HG03354 (cell line): ENCODE measurements around the gene VPS18.

ENCODE experiments used
- ATAC-seq: cut with Tn5 transposase; IDR thresholded peaks from one replicate; pipeline ENCODE4 v1.9.1; 2021; ENCODE audit warnings: mild to moderate bottlenecking; ENCODE audit not compliant: unreplicated experiment, poor library complexity, severe bottlenecking

Gene VPS18

DNA sequence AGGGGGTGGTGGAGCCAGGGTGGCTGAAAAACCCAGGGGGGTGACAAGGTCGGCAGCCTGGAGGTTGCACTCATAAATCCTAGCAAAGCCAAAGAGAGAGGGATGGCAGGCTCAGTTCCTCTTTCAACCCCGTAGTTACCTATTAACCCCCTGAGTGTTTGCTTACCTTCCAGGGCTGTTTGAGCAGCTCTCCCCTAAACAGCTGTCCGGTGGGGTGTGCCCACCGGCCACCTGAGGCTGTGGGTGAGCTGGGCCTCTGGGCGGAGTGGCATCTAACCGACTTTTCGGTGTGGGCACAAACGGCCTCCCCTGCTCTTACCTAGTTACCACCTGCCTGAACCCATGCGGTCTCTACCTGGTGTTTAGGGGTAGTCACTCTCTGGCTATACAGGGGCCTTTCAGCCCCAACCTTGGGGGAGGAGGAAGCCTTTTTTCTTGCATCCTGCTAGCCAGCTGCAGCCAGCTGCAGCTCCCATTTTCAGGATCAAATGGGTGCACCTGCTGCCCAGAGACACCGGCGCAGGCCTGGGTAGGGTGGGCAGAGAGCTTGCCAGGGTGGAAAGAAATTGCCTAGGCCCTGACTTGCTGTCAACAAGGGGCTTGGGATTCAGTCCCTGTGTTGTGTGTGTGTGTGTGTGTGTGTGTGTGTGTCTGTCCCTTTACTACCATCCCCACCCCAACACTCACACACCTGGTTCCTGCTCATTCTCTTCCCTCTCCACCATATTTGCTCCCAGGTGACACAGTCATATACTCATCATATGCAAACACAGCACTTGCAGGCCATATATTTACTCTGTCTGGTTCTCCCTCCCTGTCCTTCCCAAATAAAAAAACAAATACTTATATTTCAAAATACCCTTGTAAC is 38.6 kb downstream of the VPS18 start:
- ATAC-seq, result no peak

DNA sequence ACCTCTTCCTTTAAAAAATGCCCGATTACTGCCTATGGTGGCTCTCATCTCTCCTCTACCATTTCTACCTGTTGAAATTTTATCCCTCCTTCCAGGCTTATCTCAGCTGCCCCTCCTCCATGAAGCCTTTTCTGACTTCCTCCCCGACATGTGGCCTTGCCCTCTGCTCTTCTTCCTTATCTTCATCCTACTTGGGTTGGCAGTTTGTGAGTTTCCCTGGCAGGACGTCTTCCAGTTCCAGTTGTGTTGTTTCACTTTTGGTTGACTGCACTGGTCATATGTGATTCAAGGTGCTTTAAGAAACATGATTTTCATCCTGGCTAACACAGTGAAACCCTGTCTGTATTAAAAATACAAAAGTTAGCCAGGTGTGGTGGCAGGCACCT is 39.3 kb downstream of the VPS18 start:
- ATAC-seq, result no peak

DNA sequence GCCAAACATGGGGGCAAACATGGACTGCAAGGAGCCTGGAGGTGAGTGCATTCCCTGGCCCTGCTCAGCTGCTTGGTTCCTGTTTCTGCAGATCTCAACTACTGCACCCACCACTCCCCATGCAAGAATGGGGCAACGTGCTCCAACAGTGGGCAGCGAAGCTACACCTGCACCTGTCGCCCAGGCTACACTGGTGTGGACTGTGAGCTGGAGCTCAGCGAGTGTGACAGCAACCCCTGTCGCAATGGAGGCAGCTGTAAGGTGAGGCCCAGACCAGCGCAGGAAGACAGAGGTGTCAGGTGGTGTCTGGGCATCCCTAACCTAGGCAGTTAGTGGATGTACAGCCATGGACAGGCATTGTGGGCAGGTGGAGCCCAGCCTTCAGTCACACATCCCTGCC is 40.2 kb downstream of the VPS18 start:
- ATAC-seq, result no peak

DNA sequence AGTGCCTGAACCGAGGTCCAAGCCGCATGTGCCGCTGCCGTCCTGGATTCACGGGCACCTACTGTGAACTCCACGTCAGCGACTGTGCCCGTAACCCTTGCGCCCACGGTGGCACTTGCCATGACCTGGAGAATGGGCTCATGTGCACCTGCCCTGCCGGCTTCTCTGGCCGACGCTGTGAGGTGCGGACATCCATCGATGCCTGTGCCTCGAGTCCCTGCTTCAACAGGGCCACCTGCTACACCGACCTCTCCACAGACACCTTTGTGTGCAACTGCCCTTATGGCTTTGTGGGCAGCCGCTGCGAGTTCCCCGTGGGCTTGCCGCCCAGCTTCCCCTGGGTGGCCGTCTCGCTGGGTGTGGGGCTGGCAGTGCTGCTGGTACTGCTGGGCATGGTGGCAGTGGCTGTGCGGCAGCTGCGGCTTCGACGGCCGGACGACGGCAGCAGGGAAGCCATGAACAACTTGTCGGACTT is 42.0 kb downstream of the VPS18 start:
- ATAC-seq, result no peak

DNA sequence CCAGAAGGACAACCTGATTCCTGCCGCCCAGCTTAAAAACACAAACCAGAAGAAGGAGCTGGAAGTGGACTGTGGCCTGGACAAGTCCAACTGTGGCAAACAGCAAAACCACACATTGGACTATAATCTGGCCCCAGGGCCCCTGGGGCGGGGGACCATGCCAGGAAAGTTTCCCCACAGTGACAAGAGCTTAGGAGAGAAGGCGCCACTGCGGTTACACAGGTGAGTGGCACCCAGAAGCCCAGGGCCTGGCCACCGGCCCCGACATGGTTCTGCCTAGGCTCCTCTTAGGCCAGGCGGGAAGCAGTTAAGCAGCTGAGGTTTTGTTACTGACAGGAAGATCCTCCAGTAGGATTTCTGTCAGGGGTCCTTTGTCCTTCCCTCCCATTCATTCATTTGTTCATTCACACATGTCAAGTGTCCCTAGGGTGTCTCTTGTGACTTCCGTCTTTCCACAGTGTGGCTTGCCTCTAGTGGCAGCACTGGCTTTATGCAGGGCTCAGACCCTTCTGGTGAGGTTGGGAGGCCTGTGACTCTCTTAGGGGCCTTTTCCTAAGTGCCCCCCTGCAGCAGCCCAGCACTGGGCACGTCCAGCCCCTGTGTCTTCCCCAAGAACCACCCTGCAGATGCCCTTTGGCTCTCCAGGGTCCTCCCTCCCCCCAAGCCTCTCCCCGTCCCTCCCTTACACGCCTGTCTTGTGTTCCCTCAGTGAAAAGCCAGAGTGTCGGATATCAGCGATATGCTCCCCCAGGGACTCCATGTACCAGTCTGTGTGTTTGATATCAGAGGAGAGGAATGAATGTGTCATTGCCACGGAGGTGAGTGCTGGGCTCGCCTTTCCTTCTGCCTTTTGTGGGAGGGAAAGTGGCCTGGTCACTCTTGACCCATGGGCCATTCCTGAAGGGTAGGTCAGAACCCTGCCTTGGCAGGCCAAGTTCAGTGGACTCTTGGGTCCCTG is 42.7 kb downstream of the VPS18 start:
- ATAC-seq, result no peak

DNA sequence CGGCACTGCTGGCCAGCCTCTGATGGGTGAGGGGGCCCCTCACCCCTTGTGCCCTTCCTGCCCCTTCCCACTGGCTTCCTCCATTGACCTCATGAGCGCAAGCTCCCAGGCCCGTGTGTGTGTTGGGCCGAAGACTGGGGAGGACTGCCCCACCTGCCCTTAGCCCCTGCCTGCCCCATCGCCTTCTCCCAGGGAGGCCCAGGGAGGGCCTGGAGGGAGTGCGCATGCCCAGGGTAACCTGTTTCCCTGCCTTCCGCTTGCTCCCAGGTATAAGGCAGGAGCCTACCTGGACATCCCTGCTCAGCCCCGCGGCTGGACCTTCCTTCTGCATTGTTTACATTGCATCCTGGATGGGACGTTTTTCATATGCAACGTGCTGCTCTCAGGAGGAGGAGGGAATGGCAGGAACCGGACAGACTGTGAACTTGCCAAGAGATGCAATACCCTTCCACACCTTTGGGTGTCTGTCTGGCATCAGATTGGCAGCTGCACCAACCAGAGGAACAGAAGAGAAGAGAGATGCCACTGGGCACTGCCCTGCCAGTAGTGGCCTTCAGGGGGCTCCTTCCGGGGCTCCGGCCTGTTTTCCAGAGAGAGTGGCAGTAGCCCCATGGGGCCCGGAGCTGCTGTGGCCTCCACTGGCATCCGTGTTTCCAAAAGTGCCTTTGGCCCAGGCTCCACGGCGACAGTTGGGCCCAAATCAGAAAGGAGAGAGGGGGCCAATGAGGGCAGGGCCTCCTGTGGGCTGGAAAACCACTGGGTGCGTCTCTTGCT is 43.7 kb downstream of the VPS18 start:
- ATAC-seq, result no peak

DNA sequence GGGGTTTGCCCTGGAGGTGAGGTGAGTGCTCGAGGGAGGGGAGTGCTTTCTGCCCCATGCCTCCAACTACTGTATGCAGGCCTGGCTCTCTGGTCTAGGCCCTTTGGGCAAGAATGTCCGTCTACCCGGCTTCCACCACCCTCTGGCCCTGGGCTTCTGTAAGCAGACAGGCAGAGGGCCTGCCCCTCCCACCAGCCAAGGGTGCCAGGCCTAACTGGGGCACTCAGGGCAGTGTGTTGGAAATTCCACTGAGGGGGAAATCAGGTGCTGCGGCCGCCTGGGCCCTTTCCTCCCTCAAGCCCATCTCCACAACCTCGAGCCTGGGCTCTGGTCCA is 44.3 kb downstream of the VPS18 start:
- ATAC-seq, result no peak

DNA sequence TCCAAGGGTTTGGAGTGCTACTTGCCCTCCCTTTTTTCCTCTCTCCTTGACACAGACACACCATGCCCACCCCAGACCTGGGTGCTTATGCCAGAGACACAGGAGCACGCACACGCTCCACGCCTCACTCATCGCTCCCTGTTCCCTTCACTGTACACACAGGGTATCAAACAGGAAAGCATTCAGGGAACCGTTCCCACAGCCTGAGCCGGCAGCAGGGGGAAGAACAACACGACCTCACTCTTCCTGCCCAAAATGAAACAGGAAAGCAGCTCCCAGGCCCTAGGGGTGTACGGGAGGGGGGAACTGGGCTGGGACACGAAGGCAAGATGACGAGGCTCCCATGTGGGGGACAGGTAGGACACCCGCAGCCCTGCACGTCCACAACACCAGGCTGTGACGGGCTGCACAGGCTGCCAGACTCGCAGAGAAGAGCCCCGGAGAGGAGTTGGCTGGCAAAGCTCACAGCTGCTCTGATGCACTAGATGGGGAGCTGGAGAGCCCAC is 46.1 kb downstream of the VPS18 start:
- no peak for ATAC-seq

DNA sequence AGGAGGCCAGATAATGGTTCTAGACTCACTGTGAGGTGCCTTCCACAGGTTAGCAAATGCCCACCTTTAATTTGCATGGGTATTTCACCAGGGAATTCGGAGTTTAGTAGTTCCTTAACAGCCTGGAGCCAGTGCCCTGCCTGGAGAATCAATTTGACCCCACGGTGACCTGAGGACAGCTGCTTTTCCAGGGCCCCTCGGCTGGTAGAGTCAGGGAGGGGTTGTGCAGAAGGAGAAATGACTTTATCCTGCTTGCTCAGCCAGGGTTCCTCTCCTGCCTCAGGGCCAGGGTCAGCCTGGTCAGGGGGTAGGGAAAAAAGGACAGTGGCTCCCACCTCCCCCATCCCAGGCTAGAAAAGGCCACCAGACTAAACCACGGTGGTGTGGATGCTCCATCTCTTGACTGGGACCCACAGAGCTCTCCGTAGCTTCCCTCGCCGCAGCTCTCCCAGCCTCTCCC is 46.8 kb downstream of the VPS18 start:
- ATAC-seq, result no peak

DNA sequence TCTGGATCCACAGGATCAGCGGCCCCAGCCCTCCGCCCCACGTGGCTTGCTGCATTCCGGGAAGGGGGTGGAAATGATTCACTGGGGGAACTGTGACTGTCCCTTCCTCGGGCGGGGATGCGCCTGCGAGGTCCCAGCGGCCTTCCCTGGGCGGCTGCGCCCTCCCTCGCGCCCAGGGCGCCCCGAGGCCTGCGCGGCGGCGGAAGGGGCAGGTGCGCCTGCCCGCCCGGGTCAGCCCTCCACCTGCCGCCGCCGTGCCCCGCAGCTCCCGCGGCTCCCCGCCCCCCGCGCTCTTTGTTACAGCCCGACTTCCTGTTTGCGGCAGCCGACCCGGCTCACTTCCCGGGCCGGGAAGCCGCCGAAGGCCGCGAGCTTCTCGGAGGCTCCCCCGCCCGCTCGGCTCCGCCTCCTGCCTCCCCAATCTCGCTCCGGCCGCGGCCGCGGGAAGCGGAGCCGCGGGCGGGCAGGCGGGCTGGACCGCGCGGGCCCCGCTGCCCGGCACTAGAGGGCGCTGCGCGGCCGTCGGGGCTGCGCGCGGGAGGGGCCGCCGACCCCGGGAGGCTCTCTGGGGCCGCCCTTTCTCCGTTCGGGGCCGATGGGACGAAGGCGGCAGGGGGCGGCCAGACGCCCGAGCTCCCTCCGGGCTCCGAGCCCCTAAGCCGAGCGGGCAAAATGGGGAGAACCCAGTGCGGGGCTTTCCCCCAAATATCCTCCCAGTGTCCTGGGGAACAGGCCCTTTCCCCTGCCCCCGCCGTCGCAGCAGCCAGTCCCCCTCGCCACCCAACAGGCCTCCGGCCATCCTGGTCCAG is 47.5 kb downstream of the VPS18 start:
- peak; percentile 69 for ATAC-seq

DNA sequence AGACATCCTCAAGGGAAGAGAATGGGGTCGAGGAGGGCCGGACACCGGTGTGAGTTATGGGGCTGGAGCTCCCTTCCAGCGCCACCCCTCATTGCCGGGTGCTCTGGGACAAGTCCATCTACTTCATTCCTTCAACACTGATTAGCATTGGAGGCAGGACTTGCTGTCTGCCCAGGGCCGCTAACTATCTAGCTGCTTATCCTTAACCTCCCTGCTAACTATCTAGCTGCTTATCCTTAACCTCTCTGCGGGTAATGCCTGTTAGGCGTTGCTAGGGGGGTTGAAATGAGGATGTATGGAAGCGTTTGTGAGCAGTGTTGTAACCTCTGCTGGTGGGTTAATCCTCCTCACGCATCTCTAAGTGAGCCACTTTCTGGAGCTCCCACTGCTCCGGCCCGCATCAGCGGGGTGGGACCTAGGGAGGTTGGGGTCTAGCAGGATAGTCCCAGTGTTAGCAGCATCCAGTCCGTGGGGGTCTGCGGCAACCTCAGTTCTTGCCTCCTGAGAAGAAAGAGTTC is 48.1 kb downstream of the VPS18 start:
- peak; percentile 8 for ATAC-seq

DNA sequence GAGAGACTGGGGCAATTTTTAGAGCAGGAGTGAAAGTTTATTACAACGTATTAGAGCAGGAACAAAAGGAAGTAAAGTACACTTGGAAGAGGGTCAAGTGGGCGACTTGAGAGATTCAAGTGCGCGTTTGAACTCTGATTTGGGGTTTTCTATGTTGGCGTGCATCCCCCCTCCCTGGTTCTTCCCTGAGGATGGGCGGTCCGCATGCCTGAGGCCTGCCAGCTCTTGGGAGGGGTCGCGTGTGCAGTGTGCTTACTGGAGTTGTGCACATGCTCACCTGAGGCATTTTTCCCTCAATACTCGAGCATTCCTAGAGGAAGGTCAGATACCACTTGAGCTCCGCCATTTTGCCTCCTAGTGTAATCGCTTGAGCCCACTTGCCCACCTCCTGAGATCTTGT is 48.6 kb downstream of the VPS18 start:
- ATAC-seq, result no peak

DNA sequence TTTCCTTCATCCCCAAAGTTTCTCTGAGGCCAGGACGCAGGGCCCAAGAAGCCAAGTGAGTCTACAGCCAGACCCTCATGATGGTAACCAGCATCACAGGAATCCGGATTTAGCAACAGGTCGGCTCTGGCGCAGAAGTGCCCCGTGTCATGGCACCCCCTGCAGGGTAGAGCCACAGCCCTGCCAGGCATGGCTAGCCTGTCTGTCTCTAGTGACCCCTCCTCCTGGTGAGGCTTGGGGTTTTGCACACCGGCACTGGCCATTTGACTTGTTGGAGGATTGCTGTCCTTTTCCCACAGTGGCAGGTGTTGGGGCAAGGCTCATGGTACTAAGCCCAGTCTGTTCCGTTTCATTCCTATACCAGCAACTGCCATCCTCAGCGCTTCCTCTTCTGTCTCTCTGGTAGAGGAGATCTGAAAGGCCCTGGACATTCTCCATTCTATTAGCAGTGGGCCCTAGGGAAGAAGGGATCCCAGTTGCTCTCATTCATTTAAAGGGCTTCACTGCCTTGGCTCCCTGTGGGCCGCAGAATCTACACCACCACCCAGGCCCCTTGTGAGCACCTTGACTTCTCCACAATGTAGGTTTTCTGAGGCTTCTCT is 49.6 kb downstream of the VPS18 start:
- ATAC-seq, result no peak

DNA sequence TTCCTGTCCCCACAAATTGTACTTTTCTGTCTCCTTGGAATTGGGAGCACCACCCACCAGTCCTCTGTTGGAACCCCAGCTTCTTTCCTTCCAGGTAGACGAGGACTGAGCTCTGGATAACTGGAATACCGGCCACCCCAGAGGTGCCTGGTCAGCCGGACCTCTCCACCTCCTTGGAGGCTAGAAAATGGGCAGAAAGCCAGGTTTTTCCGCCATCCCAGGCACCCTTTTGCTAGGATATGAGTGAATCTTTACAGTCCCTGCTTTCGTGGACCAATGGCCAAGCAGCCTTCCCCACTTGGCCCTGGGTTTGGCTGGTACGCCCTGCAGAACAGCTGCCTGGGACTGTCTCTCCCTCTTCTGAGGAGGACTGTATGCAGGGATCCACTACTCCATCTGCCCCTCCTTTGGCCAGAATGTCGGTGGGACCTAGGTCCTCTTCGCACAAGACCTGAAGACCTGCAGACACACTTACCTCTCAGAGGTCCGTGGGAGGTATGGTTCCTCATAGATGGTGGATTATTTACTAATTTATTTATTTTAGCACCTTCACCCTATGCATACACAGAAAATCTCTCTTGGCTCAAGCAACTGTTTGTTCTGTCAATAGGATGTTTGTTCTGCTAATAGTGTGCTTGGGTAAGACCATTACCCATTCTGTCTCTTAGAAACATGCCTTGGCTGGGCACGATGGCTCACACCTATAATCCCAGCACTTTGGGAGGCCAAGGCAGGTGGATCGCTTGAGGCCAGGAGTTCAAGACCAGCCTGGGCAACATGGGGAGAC is 50.5 kb downstream of the VPS18 start:
- ATAC-seq, result no peak

DNA sequence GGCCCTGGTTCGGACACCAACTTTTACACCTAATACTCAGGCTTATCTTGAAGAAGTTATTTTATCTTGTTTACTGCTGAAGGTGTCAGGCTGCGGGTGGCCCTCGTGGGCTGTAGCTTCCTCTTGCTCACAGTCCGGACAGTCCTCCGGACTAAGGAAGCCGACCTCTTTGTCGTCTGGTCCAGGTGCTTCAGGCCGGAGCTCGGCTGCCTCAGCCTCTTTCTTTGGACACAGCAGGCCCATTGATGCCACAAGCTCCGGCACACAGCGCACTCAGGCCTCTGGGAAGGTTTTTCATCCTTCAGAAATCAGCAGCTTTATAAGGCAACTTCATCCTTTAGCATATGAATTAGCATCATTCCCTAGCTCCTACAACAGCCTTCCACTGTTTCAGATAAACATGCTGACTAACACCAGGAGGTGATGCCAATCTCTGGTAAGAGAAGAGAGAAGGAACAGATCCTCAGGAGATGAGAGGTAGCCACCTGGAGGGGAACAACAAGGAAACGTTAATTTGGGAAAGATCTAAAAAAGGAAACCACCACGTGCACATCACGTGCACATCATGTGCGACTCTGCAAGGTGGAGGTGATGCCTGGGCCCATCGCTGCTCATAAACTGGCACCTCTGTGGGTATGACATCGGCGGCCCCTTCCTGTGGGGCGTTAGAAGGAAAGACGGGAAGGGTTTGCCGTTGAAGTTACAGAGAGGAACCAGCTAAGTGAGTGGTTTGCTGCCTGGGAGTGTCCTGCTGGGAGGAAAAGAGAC is 54.6 kb downstream of the VPS18 start:
- ATAC-seq, result no peak

DNA sequence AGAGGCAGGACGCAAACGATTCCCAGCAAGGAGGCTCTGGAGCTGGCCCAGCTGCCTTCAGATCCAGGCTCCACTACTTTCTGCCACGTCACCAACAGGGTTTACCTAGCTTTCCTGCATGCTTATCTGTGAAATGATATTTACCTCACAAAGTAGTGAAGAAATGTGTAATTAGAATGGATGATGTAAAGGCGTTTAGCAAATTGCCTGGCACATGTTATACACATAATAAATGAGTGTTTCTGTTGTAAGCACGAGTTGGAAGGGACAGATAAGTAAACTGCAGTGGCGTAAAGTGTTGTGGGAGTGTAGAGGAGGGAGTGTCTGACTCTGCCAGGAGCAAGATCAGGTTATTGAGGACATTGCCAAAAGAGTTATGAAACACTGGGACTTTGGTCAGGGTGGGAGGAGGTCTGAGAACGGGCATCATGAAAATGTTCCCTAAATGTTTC is 55.5 kb downstream of the VPS18 start:
- ATAC-seq, result no peak

DNA sequence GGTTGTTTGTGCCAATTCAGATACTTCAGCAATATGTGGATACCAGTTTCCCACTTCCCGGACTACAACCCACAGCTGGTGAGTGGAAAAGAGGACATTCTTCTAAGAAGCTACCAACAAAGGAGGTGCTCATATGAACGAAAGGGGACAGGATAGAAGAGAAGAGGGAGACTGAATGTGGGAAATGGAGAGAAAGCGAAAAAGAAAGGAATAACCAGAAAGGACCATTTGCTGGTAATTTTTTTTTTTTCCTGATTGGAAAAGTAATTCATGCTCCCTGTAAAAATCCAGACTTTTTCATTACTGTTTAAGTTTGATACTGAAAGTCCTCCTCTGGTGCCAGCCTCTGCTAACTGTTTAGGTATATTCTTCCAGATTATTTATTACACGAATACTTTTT is 57.5 kb downstream of the VPS18 start:
- ATAC-seq, result no peak
